Peyer's patch (tissue), 4 donors: ENCODE data around the gene FLT1. TPM values are rescaled to one million over a fixed set of nuclear protein-coding genes. Genes with fewer than 3 reads are reported as not detected.
A peak's percentile ranks its signal among the peaks of the same experiment; 100 is the strongest.

Source experiments
- DNase-seq, 3 donors: peaks; one replicate each; pipeline ENCODE4 v3.0.0-alpha.2; 2017 to 2019
- H3K27ac ChIP-seq, 4 donors: fragments of 200-600 bp; sonication (generic); one replicate each; pipeline ENCODE4 v1.5.1; 2016 to 2019
- H3K27me3 ChIP-seq, 2 donors: fragments of 200-600 bp; sonication (generic); one replicate each; pipeline ENCODE4 v1.5.1; 2019
- H3K36me3 ChIP-seq, 3 donors: fragments of 200-600 bp; sonication (generic); one replicate each; pipeline ENCODE4 v1.5.1; 2016 to 2019
- H3K4me1 ChIP-seq, 4 donors: fragments of 200-600 bp; sonication (generic); one replicate each; pipeline ENCODE4 v1.5.1; 2016 to 2019
- H3K4me3 ChIP-seq, 4 donors: fragments of 200-600 bp; sonication (generic); 1 replicate in 3 of 4; 2 replicates in 1 of 4; pipeline ENCODE4 v1.5.1; 2016 to 2019; ENCODE audit warnings: mild to moderate bottlenecking in 1 of 4
- H3K9me3 ChIP-seq, 4 donors: fragments of 200-600 bp; sonication (generic); one replicate each; pipeline ENCODE4 v1.5.1; 2016 to 2019; ENCODE audit warnings: mild to moderate bottlenecking in 1 of 4
- POLR2A ChIP-seq, 2 donors: fragments of 450-650 bp; IDR thresholded peaks; one replicate each; pipeline ENCODE4 v1.5.1; 2017; ENCODE audit warnings: antibody characterized with exemption in 2 of 2, mild to moderate bottlenecking in 2 of 2, moderate library complexity in 2 of 2
- total RNA-seq, 4 donors: library from RNA; depleted of rRNA; stranded (reverse); fragments of >200 nt; gene quantifications; one replicate each; pipeline ENCODE4 v1.1.0, GENCODE V29; 2016
- TF ChIP-seq, protein P1 (sequence below), 6 experiments: fragments of 450-650 bp in 4 of 6; fragments of 200-600 bp in 2 of 6; sonication (generic) in 1 of 6; IDR thresholded peaks; one replicate each; pipeline ENCODE4 v1.5.1; 2017 to 2019; ENCODE audit warnings: antibody characterized with exemption in 6 of 6, mild to moderate bottlenecking in 3 of 6, moderate library complexity in 1 of 6

The FLT1 gene
- total RNA-seq, 4 donors from 2014 or later = 3.0 to 14.0 (median 3.9) TPM

DNA sequence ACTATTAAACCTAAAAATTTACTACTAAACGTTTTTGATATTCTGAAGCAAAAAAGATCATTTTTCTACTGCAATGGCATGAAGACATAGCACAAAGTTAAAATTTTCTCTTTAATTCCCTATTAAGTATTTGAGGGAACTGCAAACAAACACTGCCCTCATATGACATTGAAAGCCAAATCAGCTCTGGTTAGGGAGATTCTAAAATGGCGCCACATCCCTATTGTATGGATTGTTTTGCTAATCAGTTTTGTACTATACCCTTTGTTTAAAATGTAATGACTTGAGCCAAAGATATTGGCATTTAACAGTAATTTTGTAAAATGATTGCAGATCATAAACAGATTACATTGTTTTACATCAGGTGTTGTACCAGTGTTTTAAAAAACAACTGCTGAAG, 65.8 kb downstream of the FLT1 start:
- H3K4me3 ChIP-seq = no peak overlapping the region
- TF ChIP-seq, protein P1, sequence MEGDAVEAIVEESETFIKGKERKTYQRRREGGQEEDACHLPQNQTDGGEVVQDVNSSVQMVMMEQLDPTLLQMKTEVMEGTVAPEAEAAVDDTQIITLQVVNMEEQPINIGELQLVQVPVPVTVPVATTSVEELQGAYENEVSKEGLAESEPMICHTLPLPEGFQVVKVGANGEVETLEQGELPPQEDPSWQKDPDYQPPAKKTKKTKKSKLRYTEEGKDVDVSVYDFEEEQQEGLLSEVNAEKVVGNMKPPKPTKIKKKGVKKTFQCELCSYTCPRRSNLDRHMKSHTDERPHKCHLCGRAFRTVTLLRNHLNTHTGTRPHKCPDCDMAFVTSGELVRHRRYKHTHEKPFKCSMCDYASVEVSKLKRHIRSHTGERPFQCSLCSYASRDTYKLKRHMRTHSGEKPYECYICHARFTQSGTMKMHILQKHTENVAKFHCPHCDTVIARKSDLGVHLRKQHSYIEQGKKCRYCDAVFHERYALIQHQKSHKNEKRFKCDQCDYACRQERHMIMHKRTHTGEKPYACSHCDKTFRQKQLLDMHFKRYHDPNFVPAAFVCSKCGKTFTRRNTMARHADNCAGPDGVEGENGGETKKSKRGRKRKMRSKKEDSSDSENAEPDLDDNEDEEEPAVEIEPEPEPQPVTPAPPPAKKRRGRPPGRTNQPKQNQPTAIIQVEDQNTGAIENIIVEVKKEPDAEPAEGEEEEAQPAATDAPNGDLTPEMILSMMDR (IDR thresholded peaks at IDR 0.05) = no peak
- TF ChIP-seq POLR2A (IDR thresholded peaks at IDR 0.05) = no peak

DNA sequence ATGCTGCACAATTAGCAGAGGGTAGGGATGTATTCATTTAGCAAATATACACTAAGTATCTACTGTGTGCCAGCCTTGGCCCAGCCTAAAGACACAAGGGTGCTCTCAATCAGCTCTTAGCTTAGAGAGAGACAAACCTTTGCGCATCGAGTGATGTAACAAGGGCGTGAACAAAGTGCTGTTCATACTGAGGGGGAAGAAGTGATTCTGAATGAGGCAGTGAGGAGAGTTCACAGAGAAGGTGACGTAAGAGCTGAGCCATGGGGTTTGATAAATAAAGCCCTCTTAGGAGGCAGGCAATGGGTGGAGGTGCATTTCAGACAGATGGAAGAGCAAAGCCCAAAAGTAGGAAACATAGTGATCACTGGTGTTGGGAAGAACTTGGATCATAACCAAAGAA, 68.5 kb downstream of the FLT1 start:
- Histone ChIP-seq H3K27ac (no peak overlapping the region), H3K4me1 (no peaks in the 10 kb centered on the region), H3K9me3 (no peaks in the 10 kb centered on the region), H3K36me3 (no peaks in the 10 kb centered on the region), H3K27me3 (no peaks in the 10 kb centered on the region), H3K4me3 (no peak overlapping the region)
- DNase-seq = no peak
- TF ChIP-seq POLR2A (IDR thresholded peaks at IDR 0.05) = no peak
- TF ChIP-seq, protein P1 (IDR thresholded peaks at IDR 0.05) = no peak

More for the DNA sequence above, 65.8 kb downstream of the FLT1 start:
- H3K27ac ChIP-seq = no peak overlapping the region
- H3K36me3 ChIP-seq = no peaks in the 10 kb centered on the region
- H3K9me3 ChIP-seq = no peaks in the 10 kb centered on the region
- DNase-seq = no peak
- no peaks in the 10 kb centered on the region for H3K4me1 ChIP-seq
- no peaks in the 10 kb centered on the region for H3K27me3 ChIP-seq

DNA sequence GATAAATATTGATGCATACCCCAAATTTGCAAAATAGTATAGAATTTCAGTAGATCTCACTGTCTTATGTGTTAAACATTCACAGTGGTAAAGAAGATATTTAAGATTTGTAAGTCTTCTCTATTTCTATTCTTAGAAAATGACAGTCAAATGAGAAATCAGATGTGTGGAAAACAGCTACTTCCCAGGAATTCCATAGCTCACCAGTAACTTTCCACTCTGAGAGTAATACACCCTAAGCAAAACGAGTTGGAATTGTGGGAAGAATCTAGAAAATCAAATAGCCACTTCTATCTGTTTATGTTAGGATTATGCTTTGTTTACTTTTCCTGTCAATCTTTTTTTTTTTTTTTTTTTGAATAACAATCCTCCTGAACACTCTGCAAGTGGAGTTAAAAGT, 69.1 kb downstream of the FLT1 start:
- H3K36me3 ChIP-seq = no peaks in the 10 kb centered on the region
- H3K27me3 ChIP-seq = no peaks in the 10 kb centered on the region
- no peak overlapping the region for H3K27ac ChIP-seq
- H3K9me3 ChIP-seq = no peaks in the 10 kb centered on the region
- no peak for DNase-seq
- no peak for TF ChIP-seq POLR2A (IDR thresholded peaks at IDR 0.05)
- TF ChIP-seq, protein P1 (IDR thresholded peaks at IDR 0.05) = no peak
- H3K4me1 ChIP-seq = no peaks in the 10 kb centered on the region
- no peak overlapping the region for H3K4me3 ChIP-seq

DNA sequence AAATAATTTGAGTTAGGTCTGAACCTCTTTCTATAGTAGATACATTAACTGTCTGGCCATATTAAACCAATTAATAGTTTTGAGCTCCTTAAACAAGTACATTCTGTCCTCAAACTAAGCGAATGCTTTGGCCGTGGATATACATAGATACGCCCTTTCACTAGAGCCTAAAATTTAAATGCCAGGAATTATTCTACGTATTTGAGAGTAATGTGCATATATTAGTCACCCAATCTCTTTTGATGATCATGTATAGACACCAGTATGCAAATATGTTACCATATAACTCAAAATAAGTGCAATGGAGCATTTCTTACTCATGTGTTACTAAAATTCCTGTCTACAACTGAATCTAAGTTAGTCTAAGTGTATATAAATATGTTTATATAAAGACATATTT, 70.4 kb downstream of the FLT1 start:
- no peak overlapping the region for H3K27ac ChIP-seq
- H3K4me1 ChIP-seq = no peaks in the 10 kb centered on the region
- no peak for TF ChIP-seq POLR2A (IDR thresholded peaks at IDR 0.05)
- TF ChIP-seq, protein P1 (IDR thresholded peaks at IDR 0.05) = no peak
- no peak overlapping the region for H3K4me3 ChIP-seq
- no peak for DNase-seq
- H3K36me3 ChIP-seq = no peaks in the 10 kb centered on the region
- H3K9me3 ChIP-seq = no peaks in the 10 kb centered on the region
- H3K27me3 ChIP-seq = no peaks in the 10 kb centered on the region

DNA sequence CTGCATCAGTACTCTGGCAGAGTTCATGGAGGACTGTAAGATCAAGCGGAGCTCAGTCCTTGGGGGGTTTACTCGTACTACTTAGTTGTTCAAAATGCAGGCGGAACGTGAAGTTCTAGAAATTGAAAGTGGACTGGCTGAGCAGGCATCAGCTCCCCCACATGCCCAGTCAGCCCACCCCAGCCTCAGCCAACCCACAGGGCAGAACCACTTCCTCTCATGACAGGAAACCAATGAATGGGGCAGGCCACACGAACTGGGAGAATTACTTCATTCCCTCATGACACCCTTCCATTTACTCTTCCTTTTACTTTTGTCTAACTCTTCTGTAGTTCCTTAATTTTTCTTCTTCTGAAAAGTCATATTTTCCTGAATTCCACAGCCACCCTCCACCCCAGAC, 71.9 kb downstream of the FLT1 start:
- peak in 2 of 3 donors; percentile 76 to 81 for DNase-seq
- Histone ChIP-seq H3K36me3 (no peaks in the 10 kb centered on the region), H3K4me1 (no peaks in the 10 kb centered on the region), H3K9me3 (no peaks in the 10 kb centered on the region), H3K4me3 (no peak overlapping the region), H3K27ac (peak overlapping the region in 1 of 4 donors; percentile 36), H3K27me3 (no peaks in the 10 kb centered on the region)
- TF ChIP-seq, protein P1 (IDR thresholded peaks at IDR 0.05) = no peak
- no peak for TF ChIP-seq POLR2A (IDR thresholded peaks at IDR 0.05)
